Measurements from ENCODE around the gene ZNF653. TPM values are rescaled to one million over a fixed set of nuclear protein-coding genes. Genes with fewer than 3 reads are reported as not detected.

The ZNF653 gene
- total RNA-seq (2022) = 8.8 and 9.5 TPM in 2 replicates
- percentile 40 among the genes with signal in this experiment for Bru-seq, nascent RNA
- percentile 57 among the genes with signal in this experiment for BruChase-seq, experiment 1, labeled RNA remaining after a 6-hour chase
- BruChase-seq, experiment 2, labeled RNA remaining after a 2-hour chase = percentile 63 among the genes with signal in this experiment
- long read RNA-seq = 0 reads

DNA sequence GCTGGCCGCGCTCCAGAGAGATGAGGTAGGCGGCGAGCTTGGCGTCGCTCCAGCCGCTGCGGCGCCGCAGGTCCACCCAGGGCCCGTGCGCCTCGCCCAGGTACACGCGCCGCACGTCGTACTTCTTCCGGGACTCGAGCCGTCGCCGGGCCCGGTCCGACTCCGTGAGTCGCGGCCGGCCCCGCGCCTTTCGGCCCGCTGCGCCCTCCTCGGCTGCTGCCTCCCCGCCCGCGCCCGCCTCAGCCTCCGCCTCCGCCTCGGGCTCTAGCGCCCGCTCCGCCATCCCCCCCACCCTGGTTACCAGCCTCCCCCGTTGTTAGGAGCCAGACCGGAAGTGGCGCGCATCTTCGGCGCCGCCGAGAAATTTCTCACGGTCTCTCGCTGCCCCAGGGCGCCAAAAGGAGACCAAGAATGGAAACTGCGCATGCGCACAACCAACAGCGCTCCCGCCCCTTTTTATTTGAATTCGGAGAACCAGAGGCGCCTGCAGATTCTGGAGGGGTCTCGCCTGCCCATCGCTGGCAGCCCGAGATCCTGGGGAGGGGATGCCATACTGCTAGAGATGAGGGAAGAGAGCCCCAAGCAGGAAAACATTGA lies at the start of gene ZNF653:
TSS of gene ZNF653 (minus strand) at position 336 of the 597 bp plus-strand sequence. CDS start at position 283, 53 bp downstream.
- Mint-ChIP-seq H3K4me1 (ENCODE audit: low read depth, unreplicated experiment) (no peaks in the 10 kb centered on the region), H3K4me3 (ENCODE audit: low read depth, unreplicated experiment) (peak within 1 kb of the TSS; percentile 78), H3K27ac (ENCODE audit: unreplicated experiment) (peak within 1 kb of the TSS; percentile 88), H3K27me3 (ENCODE audit: unreplicated experiment) (no peaks in the 10 kb centered on the region), H3K36me3 (ENCODE audit: insufficient read depth, unreplicated experiment) (peaks cover 34% of the 10 kb centered on the region), H3K9me3 (ENCODE audit: low read depth, unreplicated experiment) (no peaks in the 10 kb centered on the region)
- intact Hi-C loops (cut with micrococcal nuclease; ENCODE audit: unreplicated experiment) = no loop called here
- DNase-seq = peak; percentile 86
- CTCF ChIA-PET = no interaction called here
- no TSS peak for BruUV-seq (replicated peaks)
- TF ChIP-seq, protein P1, sequence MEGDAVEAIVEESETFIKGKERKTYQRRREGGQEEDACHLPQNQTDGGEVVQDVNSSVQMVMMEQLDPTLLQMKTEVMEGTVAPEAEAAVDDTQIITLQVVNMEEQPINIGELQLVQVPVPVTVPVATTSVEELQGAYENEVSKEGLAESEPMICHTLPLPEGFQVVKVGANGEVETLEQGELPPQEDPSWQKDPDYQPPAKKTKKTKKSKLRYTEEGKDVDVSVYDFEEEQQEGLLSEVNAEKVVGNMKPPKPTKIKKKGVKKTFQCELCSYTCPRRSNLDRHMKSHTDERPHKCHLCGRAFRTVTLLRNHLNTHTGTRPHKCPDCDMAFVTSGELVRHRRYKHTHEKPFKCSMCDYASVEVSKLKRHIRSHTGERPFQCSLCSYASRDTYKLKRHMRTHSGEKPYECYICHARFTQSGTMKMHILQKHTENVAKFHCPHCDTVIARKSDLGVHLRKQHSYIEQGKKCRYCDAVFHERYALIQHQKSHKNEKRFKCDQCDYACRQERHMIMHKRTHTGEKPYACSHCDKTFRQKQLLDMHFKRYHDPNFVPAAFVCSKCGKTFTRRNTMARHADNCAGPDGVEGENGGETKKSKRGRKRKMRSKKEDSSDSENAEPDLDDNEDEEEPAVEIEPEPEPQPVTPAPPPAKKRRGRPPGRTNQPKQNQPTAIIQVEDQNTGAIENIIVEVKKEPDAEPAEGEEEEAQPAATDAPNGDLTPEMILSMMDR (IDR thresholded peaks at IDR 0.05; ENCODE audit: unreplicated experiment) = no peak

DNA sequence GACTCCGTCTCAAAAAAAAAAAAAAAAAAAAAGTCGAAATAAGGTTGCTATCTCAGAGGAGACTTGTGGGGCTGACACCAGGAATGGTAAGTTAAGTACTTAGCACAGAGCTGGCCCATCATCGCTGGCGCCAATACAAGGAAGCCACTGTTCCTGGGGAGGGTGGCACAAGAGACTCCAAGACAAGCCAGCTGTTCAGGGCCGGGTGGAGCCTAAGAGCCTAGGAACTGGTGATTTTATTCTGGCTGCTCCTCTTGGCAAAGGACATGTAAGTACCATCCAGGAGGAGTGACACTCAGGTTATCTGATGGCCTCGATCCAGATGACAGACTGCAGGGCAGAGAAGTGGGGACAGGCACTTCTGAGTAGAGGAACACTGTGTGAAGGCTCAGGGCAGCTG lies 49.6 kb upstream of the ZNF653 start:
- H3K4me1 Mint-ChIP-seq (ENCODE audit: low read depth, unreplicated experiment) = peaks cover 16% of the 10 kb centered on the region
- intact Hi-C loops (cut with micrococcal nuclease; ENCODE audit: unreplicated experiment) = no loop called here
- H3K27ac Mint-ChIP-seq (ENCODE audit: unreplicated experiment) = no peak overlapping the region
- TF ChIP-seq, protein P1 (IDR thresholded peaks at IDR 0.05; ENCODE audit: unreplicated experiment) = no peak
- no peaks in the 10 kb centered on the region for H3K27me3 Mint-ChIP-seq (ENCODE audit: unreplicated experiment)
- no TSS peak for BruUV-seq (replicated peaks)
- no peak overlapping the region for H3K4me3 Mint-ChIP-seq (ENCODE audit: low read depth, unreplicated experiment)
- CTCF ChIA-PET = no interaction called here
- H3K9me3 Mint-ChIP-seq (ENCODE audit: low read depth, unreplicated experiment) = no peaks in the 10 kb centered on the region
- peaks cover 30% of the 10 kb centered on the region for H3K36me3 Mint-ChIP-seq (ENCODE audit: insufficient read depth, unreplicated experiment)
- DNase-seq = no peak

DNA sequence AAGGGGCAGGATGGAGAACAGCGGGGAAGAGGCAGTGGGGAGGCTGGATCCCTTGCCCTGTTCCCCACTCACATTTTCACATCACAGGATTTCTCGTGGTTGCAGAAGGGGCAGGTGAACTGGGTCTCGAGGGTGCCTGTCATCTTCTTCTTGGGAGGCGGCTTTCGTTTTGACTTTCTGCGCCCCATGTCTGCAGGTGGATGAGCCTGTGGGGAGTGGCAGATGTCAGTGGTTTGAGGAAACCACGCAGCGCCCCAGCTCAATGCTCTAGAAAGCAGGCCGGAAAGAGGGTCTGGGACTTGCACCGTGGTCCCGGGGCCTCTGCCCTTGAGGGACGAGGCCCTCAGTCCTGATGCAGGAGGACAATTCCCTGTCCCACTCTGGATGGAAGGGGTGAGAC lies 48.5 kb upstream of the ZNF653 start:
- DNase-seq = no peak
- H3K9me3 Mint-ChIP-seq (ENCODE audit: low read depth, unreplicated experiment) = no peaks in the 10 kb centered on the region
- intact Hi-C loops (cut with micrococcal nuclease; ENCODE audit: unreplicated experiment) = no loop called here
- TF ChIP-seq, protein P1 (IDR thresholded peaks at IDR 0.05; ENCODE audit: unreplicated experiment) = no peak
- CTCF ChIA-PET = interaction anchor here (0.7 kb wide), 1 partner anchor 1654 kb away, joined by 11 read pairs; no protein-coding TSS in a partner anchor
- H3K4me1 Mint-ChIP-seq (ENCODE audit: low read depth, unreplicated experiment) = peaks cover 16% of the 10 kb centered on the region
- no peaks in the 10 kb centered on the region for H3K27me3 Mint-ChIP-seq (ENCODE audit: unreplicated experiment)
- peaks cover 27% of the 10 kb centered on the region for H3K36me3 Mint-ChIP-seq (ENCODE audit: insufficient read depth, unreplicated experiment)
- H3K4me3 Mint-ChIP-seq (ENCODE audit: low read depth, unreplicated experiment) = no peak overlapping the region
- BruUV-seq (replicated peaks) = no TSS peak
- H3K27ac Mint-ChIP-seq (ENCODE audit: unreplicated experiment) = no peak overlapping the region

DNA sequence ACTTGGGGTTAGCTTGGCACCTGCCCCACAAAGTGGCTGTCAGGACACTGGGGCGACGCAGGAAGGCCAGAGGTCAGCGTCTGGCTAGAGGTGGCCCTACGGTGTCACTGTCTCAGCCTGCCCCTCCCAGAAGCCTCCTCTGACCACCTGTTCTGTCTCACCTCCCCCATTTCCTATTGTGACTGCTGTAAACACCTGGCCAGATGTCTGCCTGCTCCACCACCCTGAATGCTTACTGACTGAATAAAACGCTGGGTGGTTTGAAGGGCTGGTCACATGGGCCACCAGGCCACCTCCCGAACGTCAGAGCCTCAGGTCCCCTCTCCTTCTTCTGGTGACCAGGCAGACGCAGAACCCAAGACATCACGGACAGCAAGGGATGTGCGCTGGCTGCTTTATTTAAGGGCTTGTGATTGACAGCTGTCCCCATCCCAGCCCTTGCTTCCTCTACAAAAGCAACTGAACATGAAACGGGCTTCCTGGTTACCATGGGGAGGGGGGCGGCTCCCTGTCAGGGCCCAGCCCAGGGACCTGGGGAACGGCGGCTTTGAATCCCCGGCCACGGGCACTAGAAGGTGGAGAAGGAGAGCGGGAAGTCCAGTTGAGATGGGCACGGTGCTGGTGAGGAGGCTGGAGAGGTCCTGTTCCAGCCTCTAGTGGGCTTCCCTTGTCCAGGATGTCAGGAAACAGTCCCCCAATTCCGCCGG lies 47.2 kb upstream of the ZNF653 start:
- Mint-ChIP-seq H3K27me3 (ENCODE audit: unreplicated experiment) (no peaks in the 10 kb centered on the region), H3K36me3 (ENCODE audit: insufficient read depth, unreplicated experiment) (peaks cover 16% of the 10 kb centered on the region), H3K27ac (ENCODE audit: unreplicated experiment) (no peak overlapping the region), H3K4me1 (ENCODE audit: low read depth, unreplicated experiment) (peaks cover 10% of the 10 kb centered on the region), H3K4me3 (ENCODE audit: low read depth, unreplicated experiment) (no peak overlapping the region), H3K9me3 (ENCODE audit: low read depth, unreplicated experiment) (no peaks in the 10 kb centered on the region)
- TF ChIP-seq, protein P1 (IDR thresholded peaks at IDR 0.05; ENCODE audit: unreplicated experiment) = no peak
- CTCF ChIA-PET = no interaction called here
- no TSS peak for BruUV-seq (replicated peaks)
- DNase-seq = no peak
- intact Hi-C loops (cut with micrococcal nuclease; ENCODE audit: unreplicated experiment) = no loop called here

Data from Calu3 (cell line).